ENCODE data around the gene CLSTN2.

Gene CLSTN2

DNA sequence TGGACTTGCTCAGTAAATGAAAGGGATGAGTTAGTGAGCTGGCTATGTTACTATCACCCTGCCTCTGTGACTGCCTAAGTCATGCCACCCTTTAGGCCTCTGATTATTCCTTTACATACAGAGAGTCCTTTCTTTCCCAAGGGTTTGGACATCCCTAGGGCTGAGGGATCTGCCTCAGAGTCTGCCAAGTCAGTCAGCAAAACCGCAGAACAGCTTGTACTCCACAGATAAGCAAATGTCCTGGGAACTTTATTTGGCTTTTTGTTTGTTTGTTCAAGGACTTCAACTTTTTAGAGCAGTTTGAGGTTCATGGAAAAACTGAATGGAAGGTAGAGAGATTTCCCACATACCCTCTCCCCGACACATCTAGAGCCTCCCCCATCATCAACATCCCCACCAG lies 660.3 kb downstream of the CLSTN2 start:
- no peak for DNase-seq (ENCODE audit: low read depth in 3 of 3)

DNA sequence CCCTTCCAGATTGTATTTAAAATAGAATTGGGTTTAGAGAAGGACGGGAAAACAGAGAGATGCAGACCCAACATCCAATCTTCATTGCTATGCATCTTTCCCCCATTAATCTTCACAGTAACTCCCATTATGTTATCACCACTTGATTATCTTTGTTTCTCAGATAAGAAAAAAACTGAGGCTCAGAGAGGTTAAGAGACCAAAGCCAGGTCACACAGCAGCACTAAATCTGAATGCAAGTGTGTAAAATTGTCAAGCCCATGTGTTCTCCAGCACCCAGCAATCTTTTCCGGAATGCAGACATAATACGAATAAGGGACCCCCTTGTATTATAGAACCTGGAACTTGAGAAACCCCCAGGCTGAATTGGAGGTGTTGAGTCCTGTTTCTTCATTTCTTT lies 662.4 kb downstream of the CLSTN2 start:
- DNase-seq (ENCODE audit: low read depth in 3 of 3), result no peak

DNA sequence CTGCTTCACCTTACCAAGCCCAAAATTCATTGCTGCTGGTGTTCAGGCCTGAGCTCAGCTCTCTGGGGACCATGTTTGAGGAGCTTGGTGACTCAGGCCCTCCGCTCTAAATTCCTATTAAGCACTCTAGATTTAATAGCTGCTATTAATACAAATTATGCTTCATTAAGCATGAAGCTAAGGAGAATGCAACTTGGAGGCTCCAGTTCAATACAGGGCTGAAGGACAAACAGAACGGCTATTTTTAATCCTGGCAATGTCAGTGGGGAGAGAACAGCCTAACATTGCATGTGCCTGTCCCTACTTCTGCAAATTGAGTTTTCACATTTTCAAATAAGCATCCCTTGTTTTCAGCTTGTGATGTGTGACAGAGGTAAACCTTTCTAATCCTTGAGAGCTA lies 662.8 kb downstream of the CLSTN2 start:
- DNase-seq (ENCODE audit: low read depth in 3 of 3), result no peak

DNA sequence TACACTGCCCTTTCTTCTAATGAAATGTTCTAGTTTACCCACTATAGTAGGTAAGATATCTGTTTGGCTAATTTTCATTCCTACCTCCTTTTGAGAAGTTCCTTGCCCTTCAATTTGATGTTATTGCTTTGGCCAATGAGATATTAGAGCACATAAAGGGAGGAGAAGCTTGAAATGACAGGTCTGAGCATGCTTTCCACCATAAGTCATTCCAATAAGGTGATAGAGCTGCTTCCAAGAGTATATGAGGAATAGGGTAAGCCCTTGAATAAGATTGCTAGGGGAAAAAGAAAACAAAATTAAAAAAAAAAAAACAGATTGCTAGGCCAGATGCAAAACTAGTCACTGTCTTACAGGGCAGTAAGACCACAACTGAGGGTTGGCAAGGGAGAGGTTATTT lies 664.0 kb downstream of the CLSTN2 start:
- no peak for DNase-seq (ENCODE audit: low read depth in 3 of 3)

DNA sequence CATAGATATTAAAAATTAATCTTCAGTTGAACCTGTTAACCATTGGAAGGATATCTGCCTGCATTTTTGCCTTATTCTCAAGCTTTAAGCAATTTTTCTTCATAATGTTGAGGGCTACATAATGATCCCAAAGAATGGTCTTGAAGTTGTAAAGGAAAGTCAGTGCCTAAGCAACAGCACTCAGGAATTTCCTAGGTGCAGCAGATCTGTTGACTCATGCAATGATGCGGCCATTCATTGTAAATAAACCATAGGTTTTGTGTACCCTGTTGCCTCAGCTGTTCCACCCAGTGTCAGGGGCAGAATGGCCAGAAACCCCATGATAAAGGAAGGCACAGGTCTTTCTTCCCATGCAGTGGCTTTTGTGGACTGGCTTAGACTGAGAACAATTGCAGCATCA lies 664.5 kb downstream of the CLSTN2 start:
- DNase-seq (ENCODE audit: low read depth in 3 of 3), result no peak

DNA sequence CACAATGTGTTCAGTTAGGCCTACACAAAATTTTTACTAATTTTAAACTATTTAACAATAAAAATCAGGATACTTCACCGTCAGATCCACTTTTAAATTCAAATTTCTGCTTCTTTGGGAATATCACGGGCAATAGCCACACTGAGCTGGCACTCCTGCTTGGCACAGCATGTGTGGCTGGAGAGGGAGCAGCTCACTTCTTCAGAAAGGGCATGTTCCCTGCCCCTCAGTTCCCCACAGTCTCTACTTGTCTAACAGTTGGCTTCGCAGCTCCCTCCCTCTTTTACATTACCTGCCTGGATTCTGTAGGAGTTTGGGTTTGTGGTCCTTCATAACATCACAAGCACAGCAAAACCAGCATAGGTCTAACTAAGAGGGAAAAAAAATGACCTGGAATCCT lies 666.9 kb downstream of the CLSTN2 start:
- no peak for DNase-seq (ENCODE audit: low read depth in 3 of 3)

DNA sequence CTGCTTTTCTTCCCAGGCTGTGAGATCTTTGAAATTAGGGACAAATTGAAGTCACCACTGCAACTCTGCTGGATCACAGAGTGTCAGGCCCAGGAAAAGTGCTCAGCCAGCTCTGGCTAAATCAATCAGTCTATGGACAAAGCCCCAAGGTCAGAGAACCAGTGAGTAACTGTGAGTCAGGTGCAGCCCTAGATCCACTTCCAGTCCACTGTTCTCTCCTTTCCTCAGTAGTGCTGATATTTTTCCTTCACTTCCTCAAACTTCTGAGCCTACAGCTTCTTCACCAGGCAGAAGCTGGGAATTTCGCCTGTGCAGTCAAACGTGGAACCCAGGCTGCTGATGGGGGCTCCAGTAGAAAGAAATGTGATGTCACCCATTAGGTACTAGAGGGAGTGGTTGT lies 667.8 kb downstream of the CLSTN2 start:
- no peak for DNase-seq (ENCODE audit: low read depth in 3 of 3)

DNA sequence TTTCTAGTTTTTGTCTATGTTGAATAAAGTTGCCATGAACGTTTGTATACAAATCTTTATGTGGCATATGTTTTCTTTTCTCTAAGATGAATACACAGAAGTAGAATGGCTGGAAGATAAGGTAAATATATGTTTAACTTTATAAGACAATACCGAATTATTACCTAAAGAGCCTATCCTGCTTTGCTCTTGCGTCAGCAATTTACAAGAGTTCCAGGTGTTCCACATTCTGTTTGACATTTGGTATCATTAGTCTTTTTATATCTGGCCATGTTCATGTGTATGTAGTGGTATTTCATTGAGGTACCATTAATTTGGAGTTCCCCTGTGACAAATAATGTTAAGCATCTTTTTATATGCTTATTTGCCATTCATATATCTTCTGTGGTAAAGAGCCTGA lies 668.8 kb downstream of the CLSTN2 start:
- no peak for DNase-seq (ENCODE audit: low read depth in 3 of 3)

DNA sequence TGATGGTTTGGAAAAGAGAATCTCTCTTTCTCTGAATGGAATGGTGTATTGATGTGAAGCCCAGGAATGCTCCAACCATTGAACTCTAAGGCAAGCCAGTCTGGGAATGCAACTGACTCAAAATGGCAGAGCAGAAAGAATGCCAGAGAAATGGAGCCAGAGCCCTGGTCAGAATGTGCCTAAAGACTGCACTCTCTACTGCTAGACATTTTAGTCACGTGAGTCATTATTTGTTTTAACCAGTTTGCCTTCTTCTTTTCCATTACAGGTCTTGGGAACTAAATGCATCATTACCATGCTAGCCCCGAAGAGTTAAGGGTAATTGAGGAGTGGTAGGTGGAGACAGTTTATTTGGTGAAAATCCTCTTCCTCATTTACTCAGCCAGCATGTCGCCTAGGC lies 675.6 kb downstream of the CLSTN2 start:
- no peak for DNase-seq (ENCODE audit: low read depth in 3 of 3)

DNA sequence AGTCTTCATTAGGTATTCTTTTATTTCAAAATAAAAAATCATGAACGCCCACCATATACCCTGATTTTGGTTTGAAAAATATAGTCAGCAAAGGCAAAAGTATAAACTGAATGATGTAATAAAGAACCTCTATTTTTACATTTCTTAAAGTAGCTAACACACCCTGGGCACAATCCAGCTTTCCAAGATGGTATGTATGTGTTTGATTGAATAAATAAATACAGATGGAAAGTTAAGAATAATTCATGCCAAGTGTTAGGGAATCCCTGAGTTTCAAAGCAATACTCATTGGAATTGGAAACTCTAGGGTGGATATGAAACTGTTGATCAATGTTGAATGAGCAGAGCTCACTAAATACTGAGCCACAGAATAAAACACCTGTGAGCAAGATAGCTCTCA lies 679.0 kb downstream of the CLSTN2 start:
- DNase-seq (ENCODE audit: low read depth in 3 of 3), result no peak

DNA sequence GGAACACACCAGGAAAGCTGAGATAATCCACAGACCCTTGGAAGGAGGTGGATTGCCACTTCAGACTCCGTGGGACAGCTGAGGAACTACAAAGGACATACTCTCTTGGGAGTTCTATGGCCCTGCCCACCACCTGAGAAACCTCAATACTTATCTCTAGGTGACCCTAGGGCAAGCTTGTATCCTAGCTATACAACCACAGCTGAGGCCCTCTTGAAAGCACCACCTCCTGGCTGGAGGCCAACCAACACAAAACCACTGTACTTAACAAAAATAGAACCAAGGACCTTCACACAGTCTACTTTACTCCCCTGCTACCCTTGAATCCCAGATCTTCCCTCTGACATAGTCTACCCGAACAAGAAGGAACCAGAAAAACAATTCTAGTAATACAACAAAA lies 682.1 kb downstream of the CLSTN2 start:
- DNase-seq (ENCODE audit: low read depth in 3 of 3), result no peak

DNA sequence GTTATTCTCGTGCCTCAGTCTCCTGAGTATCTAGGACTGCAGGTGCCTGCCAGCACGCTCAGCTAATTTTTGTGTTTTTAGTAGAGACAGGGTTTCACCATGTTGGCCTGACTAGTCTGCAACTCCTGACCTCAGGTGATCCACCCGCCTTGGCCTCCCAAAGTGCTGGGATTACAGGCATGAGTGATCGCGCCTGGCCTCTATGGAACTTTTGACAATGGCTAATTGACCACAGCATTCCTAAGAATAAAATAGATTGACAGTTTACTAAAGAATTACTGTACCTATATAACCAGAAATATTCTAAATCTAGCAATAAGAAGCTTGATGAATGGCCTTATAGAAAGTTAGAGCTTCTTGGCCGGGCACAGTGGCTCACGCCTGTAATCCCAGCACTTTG lies 691.9 kb downstream of the CLSTN2 start:
- no peak for DNase-seq (ENCODE audit: low read depth in 3 of 3)

All from stimulated activated CD4-positive, alpha-beta T cell treated with anti-CD3 and anti-CD28 coated beads, TNF-alpha, amount 100 ng/mL, for 4 hours (primary cell).